SJSA1 (cell line): ENCODE measurements around the gene BCHE. TPM values are rescaled to one million over a fixed set of nuclear protein-coding genes. Genes with fewer than 3 reads are reported as not detected.

Experiments
- DNase-seq, 2 experiments: peaks; one replicate each; pipeline ENCODE4 v3.0.0-alpha.2; 2015 to 2020; ENCODE audit warnings: low spot score in 2 of 2, low read depth in 1 of 2
- H3K27ac ChIP-seq: fragments of 250-450 bp; sonication (Bioruptor Pico); 2 replicates; pipeline ENCODE4 v1.5.1; 2020; ENCODE audit warnings: mild to moderate bottlenecking, moderate library complexity
- H3K27me3 ChIP-seq: fragments of 250-450 bp; sonication (Bioruptor Pico); replicated peaks from 2 replicates; pipeline ENCODE4 v1.5.1; 2020; ENCODE audit warnings: mild to moderate bottlenecking, moderate library complexity
- H3K36me3 ChIP-seq: fragments of 250-450 bp; sonication (Bioruptor Pico); 2 replicates; pipeline ENCODE4 v1.5.1; 2020; ENCODE audit warnings: mild to moderate bottlenecking
- H3K4me1 ChIP-seq: fragments of 250-450 bp; sonication (Bioruptor Pico); replicated peaks from 2 replicates; pipeline ENCODE4 v1.6.1; 2021; ENCODE audit warnings: mild to moderate bottlenecking
- H3K4me3 ChIP-seq: fragments of 250-450 bp; sonication (Bioruptor Pico); 2 replicates; pipeline ENCODE4 v1.5.1; 2020; ENCODE audit warnings: mild to moderate bottlenecking
- H3K9me3 ChIP-seq: fragments of 250-450 bp; sonication (Bioruptor Pico); replicated peaks from 2 replicates; pipeline ENCODE4 v1.5.1; 2020; ENCODE audit warnings: mild to moderate bottlenecking
- total RNA-seq: library from RNA; depleted of rRNA; stranded (reverse); fragments of >200 nt; shearing (Covaris generic); gene quantifications from 2 replicates; pipeline ENCODE4 v1.2.3, GENCODE V29; 2014; rRNA removed

The BCHE gene
- not detected in 2 replicates for total RNA-seq

DNA sequence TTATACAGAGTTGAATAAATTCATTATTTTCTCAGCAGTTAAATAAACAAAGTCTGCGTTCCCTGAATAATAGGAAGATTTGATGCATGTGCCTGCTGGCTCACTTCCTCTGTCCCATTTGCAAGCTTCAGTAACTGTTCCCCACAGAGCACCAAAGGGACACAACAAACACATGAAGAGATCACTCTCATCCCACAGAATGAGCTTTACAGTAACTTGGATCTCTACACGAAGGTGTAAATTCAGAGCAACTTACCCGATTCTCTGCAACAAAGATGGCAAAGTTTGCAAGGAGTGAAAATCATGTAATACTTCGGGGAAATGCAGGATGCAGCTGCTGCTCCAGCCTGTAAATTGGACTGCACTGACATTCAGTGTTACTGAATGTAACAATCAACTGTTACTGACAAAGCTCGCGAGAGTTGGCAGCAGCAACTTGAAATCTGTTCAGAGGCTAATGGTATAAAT, at the start of gene BCHE:
Gene BCHE, minus strand, starts transcription at position 366 of the 468 bp plus-strand sequence. CDS start 6,390 bp downstream, outside the sequence.
- no peak for DNase-seq
- no peaks in the 10 kb centered on the region for H3K9me3 ChIP-seq

GRCh38 chr3:165885558-165886270, 48.5 kb upstream of the BCHE start:
- no peaks in the 10 kb centered on the region for H3K36me3 ChIP-seq
- no peak for DNase-seq
- H3K4me3 ChIP-seq: no peak overlapping the region
- no peaks in the 10 kb centered on the region for H3K9me3 ChIP-seq
- H3K27me3 ChIP-seq: no peaks in the 10 kb centered on the region
- H3K27ac ChIP-seq: no peak overlapping the region
- no peaks in the 10 kb centered on the region for H3K4me1 ChIP-seq

More for the DNA sequence above, at the start of gene BCHE:
- Histone ChIP-seq H3K27me3 (no peaks in the 10 kb centered on the region), H3K4me3 (no peak within 1 kb of the TSS), H3K36me3 (no peaks in the 10 kb centered on the region), H3K4me1 (no peaks in the 10 kb centered on the region), H3K27ac (no peak within 1 kb of the TSS)

DNA sequence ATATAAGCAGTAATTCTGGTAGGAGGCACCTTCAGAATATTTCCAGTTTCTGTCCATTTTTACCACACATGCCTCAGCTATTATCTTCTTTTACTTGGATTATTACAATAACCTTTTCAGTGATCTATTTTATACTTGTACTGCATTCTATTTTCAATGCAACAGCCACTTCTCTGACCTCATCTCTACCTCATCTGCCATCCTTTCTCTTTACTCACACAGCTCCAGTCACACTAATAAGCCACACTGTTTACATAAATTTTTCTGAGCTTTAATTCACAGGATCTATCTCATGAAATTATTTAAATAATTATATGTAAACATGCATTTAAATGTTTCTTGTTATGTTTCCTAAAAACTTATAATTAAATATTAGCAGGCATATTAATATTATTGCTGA, 47.3 kb upstream of the BCHE start:
- Histone ChIP-seq H3K27ac (no peak overlapping the region), H3K9me3 (no peaks in the 10 kb centered on the region), H3K4me1 (no peaks in the 10 kb centered on the region), H3K4me3 (no peak overlapping the region), H3K36me3 (no peaks in the 10 kb centered on the region), H3K27me3 (no peaks in the 10 kb centered on the region)
- no peak for DNase-seq

DNA sequence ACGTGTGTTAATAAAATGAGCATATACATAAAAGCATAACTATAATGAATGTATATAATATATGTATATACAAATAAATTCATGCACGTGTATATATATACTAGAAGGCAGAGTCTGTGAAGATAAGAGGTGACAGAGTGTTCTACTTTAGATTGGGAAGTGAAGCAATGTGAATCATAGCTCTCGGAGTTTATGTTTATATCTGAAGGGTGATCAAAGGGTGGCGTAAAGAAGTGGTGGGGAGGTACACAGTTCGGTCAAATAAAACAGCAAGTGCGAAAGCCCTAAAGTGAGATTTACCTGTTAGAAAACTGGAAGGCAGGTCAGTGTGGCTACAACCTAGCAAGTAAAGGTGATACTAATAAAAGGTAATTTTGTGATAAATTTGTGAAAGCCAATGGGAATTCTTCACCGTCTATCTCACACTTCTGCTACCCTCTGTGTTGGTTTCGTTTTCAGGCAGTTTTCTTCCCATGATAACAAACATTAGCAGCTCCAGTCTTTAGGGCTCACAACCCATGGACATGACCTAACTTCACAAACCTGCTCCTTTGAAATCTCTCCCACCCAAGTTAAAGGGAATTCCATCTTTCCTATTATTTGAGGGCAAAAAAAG, 46.7 kb upstream of the BCHE start:
- H3K4me1 ChIP-seq: no peaks in the 10 kb centered on the region
- no peaks in the 10 kb centered on the region for H3K9me3 ChIP-seq
- no peaks in the 10 kb centered on the region for H3K27me3 ChIP-seq
- H3K4me3 ChIP-seq: no peak overlapping the region
- no peaks in the 10 kb centered on the region for H3K36me3 ChIP-seq
- no peak overlapping the region for H3K27ac ChIP-seq
- DNase-seq: no peak

DNA sequence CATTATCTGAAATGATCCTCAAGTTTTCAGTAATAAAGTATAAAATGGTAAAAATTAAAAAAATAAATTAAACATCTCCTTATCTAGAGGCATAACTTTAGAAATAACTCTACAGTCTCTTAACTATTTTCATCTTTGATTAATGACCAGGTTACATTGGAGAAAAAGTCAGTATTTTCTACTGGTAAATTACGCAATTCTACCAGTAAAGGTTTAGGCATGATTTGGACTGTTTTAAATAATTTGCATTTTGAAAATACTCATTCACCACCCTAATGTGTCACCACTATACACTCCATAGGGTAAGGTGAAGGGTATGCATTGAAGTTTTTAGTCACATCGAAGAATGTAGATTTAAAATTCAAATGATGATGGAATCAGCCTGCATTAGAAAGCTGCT, 45.9 kb upstream of the BCHE start:
- Histone ChIP-seq H3K4me3 (no peak overlapping the region), H3K27ac (no peak overlapping the region), H3K4me1 (no peaks in the 10 kb centered on the region), H3K27me3 (no peaks in the 10 kb centered on the region), H3K9me3 (no peaks in the 10 kb centered on the region), H3K36me3 (no peaks in the 10 kb centered on the region)
- no peak for DNase-seq

- Histone ChIP-seq H3K27ac (no peak overlapping the region), H3K4me1 (no peaks in the 10 kb centered on the region), H3K9me3 (no peaks in the 10 kb centered on the region), H3K36me3 (no peaks in the 10 kb centered on the region), H3K4me3 (no peak overlapping the region), H3K27me3 (no peaks in the 10 kb centered on the region)
- DNase-seq: no peak
These were observed 38.4 kb upstream of the BCHE start for GRCh38 chr3:165875644-165876043.

DNA sequence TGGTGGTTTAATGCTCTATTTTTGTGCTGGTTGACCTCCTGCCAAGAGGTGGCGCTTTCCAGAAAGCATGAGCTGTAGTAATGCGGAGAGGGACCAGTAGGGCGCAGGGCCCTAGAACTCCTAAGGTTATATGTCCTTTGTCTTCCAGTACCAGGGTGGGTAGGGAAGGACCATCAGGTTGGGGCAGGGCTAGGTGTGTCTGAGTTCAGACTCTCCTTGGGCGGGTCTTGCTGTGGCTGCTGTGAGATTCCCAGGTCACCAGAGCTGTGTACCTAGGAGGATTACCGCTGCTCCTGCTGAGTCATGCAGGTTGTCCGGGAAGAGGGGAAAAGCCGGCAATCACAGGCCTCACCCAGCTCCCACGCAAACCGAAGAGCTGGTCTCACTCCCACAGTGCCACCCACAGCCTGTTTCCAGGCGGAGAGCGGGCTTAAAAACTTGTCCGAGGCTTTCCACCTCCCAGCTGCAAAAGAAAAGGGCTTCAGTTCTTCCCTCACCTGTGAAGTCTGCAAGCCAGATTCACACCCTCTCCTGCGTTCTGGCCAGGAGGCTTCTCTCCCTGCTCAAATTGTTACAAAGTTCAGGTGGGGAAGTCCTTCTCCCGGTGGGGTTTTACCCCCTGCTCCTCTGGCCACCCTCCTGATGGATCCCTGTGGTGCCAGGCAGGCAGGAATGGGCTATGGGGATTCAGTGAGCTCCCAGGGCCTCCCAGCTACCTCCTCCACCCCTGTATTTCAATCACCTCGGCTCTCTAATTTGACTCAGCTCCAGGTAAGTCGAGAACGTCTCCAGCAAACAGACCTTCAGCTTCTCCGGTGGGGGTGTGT, 37.7 kb upstream of the BCHE start:
- Histone ChIP-seq H3K36me3 (no peaks in the 10 kb centered on the region), H3K27me3 (no peaks in the 10 kb centered on the region), H3K4me1 (no peaks in the 10 kb centered on the region), H3K4me3 (no peak overlapping the region), H3K9me3 (no peaks in the 10 kb centered on the region), H3K27ac (no peak overlapping the region)
- DNase-seq: no peak

DNA sequence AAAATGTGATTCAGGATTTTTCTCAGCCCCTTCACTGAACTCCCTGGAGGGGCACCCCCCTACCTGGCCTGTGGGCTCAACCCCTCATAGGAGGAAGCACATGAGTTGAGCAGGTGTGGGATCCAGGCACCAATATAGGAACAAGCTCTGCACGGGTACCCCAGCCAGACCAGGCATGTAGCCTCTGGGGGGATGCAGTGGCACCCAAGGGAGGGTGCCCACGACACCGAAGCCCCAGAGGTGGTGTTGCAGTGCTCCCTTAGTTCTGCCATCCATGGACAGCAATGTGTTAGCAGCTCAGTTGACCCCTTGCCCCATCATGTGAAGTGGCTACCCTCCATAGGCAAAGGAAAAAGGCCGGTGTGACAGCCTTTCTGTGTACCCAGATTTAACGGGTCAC, 30.9 kb upstream of the BCHE start:
- H3K36me3 ChIP-seq: no peaks in the 10 kb centered on the region
- DNase-seq: no peak
- no peaks in the 10 kb centered on the region for H3K27me3 ChIP-seq
- no peak overlapping the region for H3K4me3 ChIP-seq
- no peak overlapping the region for H3K27ac ChIP-seq
- no peaks in the 10 kb centered on the region for H3K9me3 ChIP-seq
- H3K4me1 ChIP-seq: no peaks in the 10 kb centered on the region

GRCh38 chr3:165859061-165859460, 21.8 kb upstream of the BCHE start:
- no peaks in the 10 kb centered on the region for H3K4me1 ChIP-seq
- H3K9me3 ChIP-seq: no peaks in the 10 kb centered on the region
- H3K36me3 ChIP-seq: no peaks in the 10 kb centered on the region
- no peaks in the 10 kb centered on the region for H3K27me3 ChIP-seq
- no peak overlapping the region for H3K27ac ChIP-seq
- H3K4me3 ChIP-seq: no peak overlapping the region
- DNase-seq: no peak

DNA sequence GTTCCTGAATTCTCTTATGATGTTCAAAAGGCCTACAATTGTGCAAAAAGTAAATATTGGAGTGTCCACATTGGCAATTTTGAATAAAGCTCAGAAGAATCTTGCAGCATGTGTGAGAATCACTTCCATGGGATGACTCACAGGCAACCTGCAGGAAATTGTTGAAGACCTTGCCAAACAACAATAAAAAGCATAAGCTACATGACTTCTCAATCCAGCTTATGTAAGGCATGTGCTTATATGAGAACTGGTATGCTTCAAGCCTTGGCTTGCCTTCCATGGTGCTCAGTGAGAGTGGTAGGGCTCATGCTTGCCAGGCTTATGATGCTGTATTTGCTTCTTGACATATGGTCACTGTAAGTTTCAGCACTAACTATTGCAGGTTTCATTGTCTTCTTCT, 18.4 kb upstream of the BCHE start:
- H3K27ac ChIP-seq: no peak overlapping the region
- H3K4me1 ChIP-seq: no peaks in the 10 kb centered on the region
- H3K4me3 ChIP-seq: no peak overlapping the region

DNA sequence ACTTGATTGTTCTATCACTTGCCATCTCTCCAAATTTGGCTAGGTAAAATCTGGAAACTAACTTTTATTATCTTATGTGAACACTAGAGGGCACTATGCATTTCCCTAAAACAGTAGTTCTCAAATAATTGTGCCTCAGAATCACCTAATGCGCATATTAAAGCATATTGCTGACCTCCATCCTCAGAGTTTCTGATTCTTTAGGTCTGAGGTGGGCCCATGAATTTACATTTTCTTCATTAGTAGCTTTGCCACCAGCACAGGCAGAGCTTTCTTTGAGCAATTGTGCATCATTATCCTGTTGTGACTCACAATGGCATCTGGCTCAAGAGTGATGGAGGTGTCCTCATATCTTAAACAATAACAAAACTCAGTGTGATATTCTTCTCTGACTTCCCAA, 17.5 kb upstream of the BCHE start:
- Histone ChIP-seq H3K36me3 (no peaks in the 10 kb centered on the region), H3K4me3 (no peak overlapping the region), H3K27me3 (no peaks in the 10 kb centered on the region), H3K9me3 (no peaks in the 10 kb centered on the region), H3K27ac (no peak overlapping the region), H3K4me1 (no peaks in the 10 kb centered on the region)
- DNase-seq: peak in 1 of 2 experiments; percentile 1

More for the DNA sequence above, 18.4 kb upstream of the BCHE start:
- no peak for DNase-seq
- H3K36me3 ChIP-seq: no peaks in the 10 kb centered on the region
- H3K27me3 ChIP-seq: no peaks in the 10 kb centered on the region
- no peaks in the 10 kb centered on the region for H3K9me3 ChIP-seq

- H3K27me3 ChIP-seq: no peaks in the 10 kb centered on the region
- no peak for DNase-seq
- no peak overlapping the region for H3K4me3 ChIP-seq
- no peak overlapping the region for H3K27ac ChIP-seq
- H3K9me3 ChIP-seq: no peaks in the 10 kb centered on the region
- H3K4me1 ChIP-seq: no peaks in the 10 kb centered on the region
- H3K36me3 ChIP-seq: no peaks in the 10 kb centered on the region
These were observed 15.5 kb upstream of the BCHE start for GRCh38 chr3:165852711-165853110.

DNA sequence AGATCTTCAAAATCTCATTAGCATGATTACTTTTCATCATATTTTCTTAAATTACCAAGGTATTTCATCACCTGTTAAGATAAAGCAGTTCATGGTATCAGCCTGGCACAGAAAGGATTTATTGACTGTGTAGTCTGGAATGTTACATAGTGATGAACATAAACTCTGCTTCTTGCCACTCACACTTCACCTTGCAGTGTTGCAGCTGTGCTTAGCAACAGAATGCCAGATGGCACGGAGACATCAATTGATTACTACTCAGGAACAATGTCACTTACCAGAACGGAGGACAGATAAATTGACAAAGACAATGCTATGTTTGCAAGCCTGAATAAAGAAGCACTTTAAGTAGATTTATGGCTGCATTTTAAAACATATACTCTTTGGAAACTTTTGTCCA, 15.0 kb upstream of the BCHE start:
- H3K9me3 ChIP-seq: no peaks in the 10 kb centered on the region
- no peaks in the 10 kb centered on the region for H3K36me3 ChIP-seq
- H3K27me3 ChIP-seq: no peaks in the 10 kb centered on the region
- H3K4me1 ChIP-seq: no peaks in the 10 kb centered on the region
- no peak for DNase-seq
- no peak overlapping the region for H3K4me3 ChIP-seq
- no peak overlapping the region for H3K27ac ChIP-seq

DNA sequence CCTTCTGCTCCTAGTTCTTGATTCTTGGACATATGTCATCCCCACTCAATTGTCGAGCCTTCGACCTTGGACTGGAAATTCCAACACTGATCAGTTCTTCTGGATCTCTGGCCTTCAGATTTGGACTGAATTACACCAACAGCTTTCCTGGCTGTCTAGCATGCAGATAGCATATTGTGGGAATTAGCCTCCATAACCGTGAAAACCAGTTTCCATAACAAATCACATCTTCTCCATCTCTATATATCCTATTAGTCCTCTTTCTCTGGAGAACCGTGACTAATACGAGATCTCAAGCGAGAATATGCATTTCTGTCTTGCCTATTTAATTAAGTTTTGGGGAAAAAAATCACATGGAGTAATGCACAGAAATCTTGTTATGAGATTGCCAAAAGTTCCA, 8.8 kb upstream of the BCHE start:
- Histone ChIP-seq H3K9me3 (no peaks in the 10 kb centered on the region), H3K27me3 (no peaks in the 10 kb centered on the region), H3K36me3 (no peaks in the 10 kb centered on the region), H3K4me3 (no peak overlapping the region), H3K27ac (no peak overlapping the region), H3K4me1 (no peaks in the 10 kb centered on the region)
- no peak for DNase-seq
